GM12878 (cell line): ENCODE results near the gene SLC24A3. TPM values are rescaled to one million over a fixed set of nuclear protein-coding genes. Genes with fewer than 3 reads are reported as not detected.

Experiments used
- ATAC-seq: fragments of 200-7000 bp; cut with Tn5 transposase; 3 replicates; pipeline ENCODE4 v1.9.1; 2020; ENCODE audit warnings: mild to moderate bottlenecking, moderate library complexity
- BruUV-seq: library from RNA; stranded (reverse); fragments of 400-500 nt; replicated peaks from 2 replicates; lab custom pipeline; 2021; lab: Mats Ljungman, UMichigan
- CTCF ChIA-PET: fragments of 300-600 bp; sonication (Branson Sonifier 250); formaldehyde crosslinking; extraction: SDS; loops from one replicate; lab custom pipeline; 2021; ENCODE audit warnings: inconsistent platforms; lab: Yijun Ruan, JAX
- POLR2A ChIA-PET: fragments of 350-600 bp; formaldehyde crosslinking; extraction: SDS; loops from one replicate; lab custom pipeline; 2021; ENCODE audit warnings: inconsistent platforms; lab: Charles Lee
- RAD21 ChIA-PET: fragments of 300-600 bp; sonication (Branson Sonifier 250); formaldehyde crosslinking; loops from one replicate; lab custom pipeline; 2023; ENCODE audit warnings: antibody characterized with exemption; ENCODE audit not compliant: unreplicated experiment; lab: Charles Lee
- SMC1A ChIA-PET: fragments of 300-600 bp; sonication (Branson Sonifier 250); formaldehyde crosslinking; loops from one replicate; lab custom pipeline; 2023; ENCODE audit not compliant: unreplicated experiment, uncharacterized antibody; lab: Charles Lee
- DNase-seq: peaks from one replicate; pipeline ENCODE4 v3.0.0-alpha.2; 2011; ENCODE audit warnings: low read depth, low spot score
- FAIRE-seq: peaks from 3 replicates; lab custom pipeline; 2011; peaks lifted over from hg19 to GRCh38; lab: Jason Lieb, UNC
- H2AFZ ChIP-seq: 2 replicates; pipeline ENCODE4 v1.6.0; 2011; ENCODE audit warnings: low read depth, low read length, control low read depth; ENCODE audit not compliant: control insufficient read depth
- H3K27ac ChIP-seq: 2 replicates; pipeline ENCODE4 v1.5.1; 2011; ENCODE audit warnings: control low read depth; ENCODE audit not compliant: control insufficient read depth, insufficient read depth
- H3K27me3 ChIP-seq, 2 experiments: replicated peaks in 1 of 2; 2 replicates each; pipeline versions ENCODE4 v1.6.0 to v1.6.1; 2011; ENCODE audit warnings: low read length in 1 of 2; ENCODE audit not compliant: control insufficient read depth in 2 of 2, insufficient read depth in 2 of 2
- H3K36me3 ChIP-seq, 2 experiments: 2 replicates each; pipeline ENCODE4 v1.5.1; 2011; ENCODE audit warnings: low read length in 1 of 2; ENCODE audit not compliant: control insufficient read depth in 2 of 2, insufficient read depth in 2 of 2
- H3K4me1 ChIP-seq: 2 replicates; pipeline ENCODE4 v1.6.1; 2011; ENCODE audit warnings: mild to moderate bottlenecking, low read length, moderate library complexity, mixed read lengths; ENCODE audit not compliant: control insufficient read depth, insufficient read depth
- H3K4me2 ChIP-seq: 2 replicates; pipeline ENCODE4 v1.6.0; 2011; ENCODE audit warnings: control low read depth; ENCODE audit not compliant: control insufficient read depth, insufficient read depth
- H3K4me3 ChIP-seq: fragments of 200-600 bp; sonication (generic); 2 replicates; pipeline ENCODE4 v1.5.1; 2016
- H3K79me2 ChIP-seq: 2 replicates; pipeline ENCODE4 v1.6.0; 2011; ENCODE audit warnings: low read length; ENCODE audit not compliant: control insufficient read depth, insufficient read depth
- H3K9ac ChIP-seq: 2 replicates; pipeline ENCODE4 v1.8.0; 2011; ENCODE audit warnings: low read length, control low read depth, mixed read lengths; ENCODE audit not compliant: control insufficient read depth, insufficient read depth
- H3K9me3 ChIP-seq: replicated peaks from 3 replicates; pipeline ENCODE4 v1.5.1; 2011; ENCODE audit warnings: mild to moderate bottlenecking, low read length; ENCODE audit not compliant: control insufficient read depth, insufficient read depth
- H4K20me1 ChIP-seq: 2 replicates; pipeline ENCODE4 v1.6.0; 2011; ENCODE audit not compliant: control insufficient read depth, insufficient read depth
- NR2C2 ChIP-seq: IDR thresholded peaks from 2 replicates; pipeline ENCODE4 v1.6.1; 2011; ENCODE audit warnings: borderline replicate concordance, low read depth; ENCODE audit not compliant: control insufficient read depth, insufficient read length
- PAX5 ChIP-seq: IDR thresholded peaks from 2 replicates; pipeline ENCODE4 v1.6.1; 2011; ENCODE audit warnings: low read depth, low read length, borderline replicate concordance
- SKIL ChIP-seq: fragments of 450-650 bp; IDR thresholded peaks from 2 replicates; pipeline ENCODE4 v1.6.1; 2017; ENCODE audit warnings: mild to moderate bottlenecking, low read depth, inconsistent platforms; ENCODE audit not compliant: poor library complexity, severe bottlenecking
- SMC3 ChIP-seq: IDR thresholded peaks from 2 replicates; pipeline ENCODE4 v1.6.1; 2011; ENCODE audit warnings: low read length, improper control_type of control experiment, borderline replicate concordance
- SREBF2 ChIP-seq: IDR thresholded peaks from 2 replicates; pipeline ENCODE4 v1.6.1; 2012; ENCODE audit warnings: mild to moderate bottlenecking, low read length
- STAT3 ChIP-seq: IDR thresholded peaks from 2 replicates; pipeline ENCODE4 v1.6.1; 2011; ENCODE audit warnings: low read depth, low read length, improper control_type of control experiment
- WGBS: methylation state at CpG from one replicate; pipeline ENCODE4 v1.1.6; 2016; ENCODE audit warnings: low lambda C conversion rate; ENCODE audit not compliant: insufficient replicate concordance, insufficient coverage; ENCODE audit errors: missing lambda C conversion rate; 5-methylcytosine and 5-hydroxymethylcytosine counted together
- in situ Hi-C: fragments of 300-500 bp; cut with MboI; formaldehyde crosslinking; loops from 9 replicates; pipeline ENCODE4 v1.14.3; 2018; ENCODE audit warnings: mixed read lengths
- intact Hi-C: fragments of 100-400 bp; cut with micrococcal nuclease; formaldehyde crosslinking; loops from one replicate; pipeline ENCODE4 v1.14.2; 2022; ENCODE audit not compliant: unreplicated experiment
- polyA plus RNA-seq, 11 experiments: library from polyadenylated mRNA; depleted of rRNA in 4 of 11; unstranded in 6 of 11; stranded (reverse) in 5 of 11; fragments of >200 nt; fragmentation: Nextera tagmentation in 4 of 11; fragmentation: Illumina TruSeq in 1 of 11; extraction: Ambion mirVana in 4 of 11; extraction: Trizol in 1 of 11; gene quantifications; 1 replicate in 1 of 11; 2 replicates in 10 of 11; pipeline versions ENCODE4 v1.2.1 to v1.2.3, GENCODE V29; 2011 to 2016; ENCODE audit warnings: inconsistent platforms in 2 of 11, missing spikeins in 2 of 11, low read depth in 1 of 11
- total RNA-seq, 4 experiments: library from RNA; depleted of rRNA in 3 of 4; stranded (reverse); fragments of >200 nt in 3 of 4; fragmentation: Illumina TruSeq in 1 of 4; extraction: Trizol in 1 of 4; gene quantifications; 2 replicates each; pipeline versions ENCODE4 v1.2.1 to v1.2.3, GENCODE V29; 2013 to 2021

The SLC24A3 gene
- total and polyA plus RNA-seq, 10 of the 15 experiments (the other 5 are each of a cell fraction or from before 2014, with no cell fraction given) = 0.04 TPM; not detected in 9

GRCh38 chr20:19348582-19348981 lies 136.1 kb downstream of the SLC24A3 start:
- ChIA-PET RAD21 (no interaction called here), CTCF (interaction anchor here (1.7 kb wide), 1 partner anchor 143 kb away, joined by 4 read pairs; no protein-coding TSS in a partner anchor), SMC1A (no interaction called here), POLR2A (no interaction called here)
- H2AFZ ChIP-seq = no peak overlapping the region
- no peaks in the 10 kb centered on the region for H4K20me1 ChIP-seq
- DNase-seq (no peak), FAIRE-seq (no peak), ATAC-seq (no peak)
- TF ChIP-seq PAX5 = no peak
- TF ChIP-seq SKIL = no peak
- no peak for TF ChIP-seq NR2C2
- TF ChIP-seq STAT3 = no peak
- no peak for TF ChIP-seq SMC3
- TF ChIP-seq SREBF2 = no peak
- in situ Hi-C loops = no loop called here
- no peak overlapping the region for H3K4me2 ChIP-seq
- H3K4me3 ChIP-seq = no peak overlapping the region
- no peaks in the 10 kb centered on the region; the same call in 2 of the 3 replicates for H3K9me3 ChIP-seq
- H3K27me3 ChIP-seq = peaks cover 0 to 4% of the 10 kb centered on the region in 2 experiments; a peak in 2 of 4 replicates
- 18% methylated on average over 3 of the region's 3 CpGs for WGBS
- H3K27ac ChIP-seq = no peak overlapping the region
- peaks cover 9% of the 10 kb centered on the region for H3K4me1 ChIP-seq
- intact Hi-C loops = loop anchor here (10.0 kb wide), 1 partner anchor 144 kb away; no protein-coding TSS in a partner anchor
- no peak overlapping the region for H3K9ac ChIP-seq
- H3K79me2 ChIP-seq = no peaks in the 10 kb centered on the region
- BruUV-seq = no TSS peak
- no peaks in the 10 kb centered on the region for H3K36me3 ChIP-seq
